HCT116 (cell line): ENCODE results near the gene DLL1. TPM values are rescaled to one million over a fixed set of nuclear protein-coding genes. Genes with fewer than 3 reads are reported as not detected.

ENCODE experiments used
- ATAC-seq: fragments of 200-7000 bp; cut with Tn5 transposase; 2 replicates; pipeline ENCODE4 v1.9.1; 2020; ENCODE audit warnings: mild to moderate bottlenecking, moderate library complexity
- BruUV-seq: library from RNA; stranded (reverse); fragments of 400-500 nt; replicated peaks from 2 replicates; lab custom pipeline; 2021; lab: Mats Ljungman, UMichigan
- CTCF ChIA-PET: fragments of 300-600 bp; sonication (Branson Sonifier 250); formaldehyde crosslinking; loops from one replicate; lab custom pipeline; 2021; ENCODE audit warnings: antibody characterized with exemption; lab: Charles Lee
- POLR2A ChIA-PET: fragments of 300-600, 350-600 bp; sonication (Branson Sonifier 250); formaldehyde crosslinking; loops from one replicate; lab custom pipeline; 2021; ENCODE audit warnings: antibody characterized with exemption; lab: Charles Lee
- RAD21 ChIA-PET, 2 experiments: fragments of 300-600 bp; sonication (Branson Sonifier 250); formaldehyde crosslinking; loops; one replicate each; lab custom pipeline; 2023; ENCODE audit warnings: low total read pairs in 2 of 2; ENCODE audit not compliant: uncharacterized antibody in 2 of 2, unreplicated experiment in 2 of 2, low non-redundant PET in 1 of 2; lab: Charles Lee
- DNase-seq: peaks from one replicate; pipeline ENCODE4 v3.0.0-alpha.2; 2010; ENCODE audit warnings: low read depth, low spot score
- H2AFZ ChIP-seq: fragments of 200-600 bp; shearing (Covaris generic), sonication (generic); 2 replicates; pipeline ENCODE4 v1.6.1; 2017; ENCODE audit warnings: low read depth, mixed run types, mixed read lengths, antibody characterized with exemption, low read length; ENCODE audit not compliant: poor library complexity, severe bottlenecking
- H3K27ac ChIP-seq: 2 replicates; pipeline ENCODE4 v1.5.1; 2012; ENCODE audit warnings: low read depth, low read length
- H3K27me3 ChIP-seq: fragments of 200-600 bp; sonication (generic); 2 replicates; pipeline ENCODE4 v1.6.1; 2016; ENCODE audit warnings: mixed run types, low read length, mixed read lengths; ENCODE audit not compliant: insufficient read depth
- H3K36me3 ChIP-seq, 2 experiments: fragments of 200-500 bp in 1 of 2; fragments of 200-600 bp in 1 of 2; sonication (Bioruptor generic) in 1 of 2; sonication (generic) in 1 of 2; 2 replicates each; pipeline versions ENCODE4 v1.5.1 to v1.6.1; 2014 to 2016; ENCODE audit warnings: low read length in 2 of 2, inconsistent platforms in 1 of 2, mixed read lengths in 1 of 2, mixed run types in 1 of 2; ENCODE audit not compliant: insufficient read depth in 2 of 2, control insufficient read depth in 1 of 2
- H3K4me1 ChIP-seq, 2 experiments: fragments of 200-600 bp in 1 of 2; sonication (generic) in 1 of 2; 2 replicates each; pipeline versions ENCODE4 v1.5.1 to v1.6.1; 2012 to 2017; ENCODE audit warnings: low read length in 2 of 2, inconsistent platforms in 1 of 2, mild to moderate bottlenecking in 1 of 2, mixed read lengths in 1 of 2, mixed run types in 1 of 2, moderate library complexity in 1 of 2; ENCODE audit not compliant: insufficient read depth in 2 of 2, control insufficient read depth in 1 of 2
- H3K4me2 ChIP-seq: fragments of 200-600 bp; sonication (generic); 2 replicates; pipeline ENCODE4 v1.6.1; 2017; ENCODE audit warnings: mixed run types, low read length, mixed read lengths
- H3K4me3 ChIP-seq, 2 experiments: fragments of 200-600 bp in 1 of 2; sonication (generic) in 1 of 2; replicated peaks in 1 of 2; 2 replicates each; pipeline ENCODE4 v1.5.1; 2011 to 2016; ENCODE audit warnings: low read length in 2 of 2, control low read depth in 1 of 2, low read depth in 1 of 2, mild to moderate bottlenecking in 1 of 2, mixed read lengths in 1 of 2, mixed run types in 1 of 2
- H3K79me2 ChIP-seq: fragments of 200-600 bp; sonication (generic); 2 replicates; pipeline ENCODE4 v1.6.1; 2017; ENCODE audit warnings: mild to moderate bottlenecking, mixed run types, low read length, moderate library complexity, mixed read lengths; ENCODE audit not compliant: insufficient read depth
- H3K9ac ChIP-seq: fragments of 200-600 bp; sonication (generic); 2 replicates; pipeline ENCODE4 v1.6.1; 2016; ENCODE audit warnings: low read length, mixed read lengths
- H3K9me2 ChIP-seq: fragments of 200-600 bp; sonication (generic), shearing (Covaris generic); 2 replicates; pipeline ENCODE4 v1.6.1; 2017; ENCODE audit warnings: mixed run types, mild to moderate bottlenecking, moderate library complexity; ENCODE audit not compliant: insufficient read depth
- H3K9me3 ChIP-seq, 2 experiments: fragments of 200-500 bp in 1 of 2; fragments of 200-600 bp in 1 of 2; sonication (Bioruptor generic) in 1 of 2; sonication (generic) in 1 of 2; 2 replicates each; pipeline ENCODE4 v1.6.1; 2014 to 2017; ENCODE audit warnings: low read length in 2 of 2, mixed read lengths in 2 of 2, inconsistent platforms in 1 of 2, low read depth in 1 of 2, mild to moderate bottlenecking in 1 of 2, mixed run types in 1 of 2, moderate library complexity in 1 of 2; ENCODE audit not compliant: control insufficient read depth in 1 of 2, insufficient read depth in 1 of 2
- H4K20me1 ChIP-seq: fragments of 200-600 bp; sonication (generic), shearing (Covaris generic); 2 replicates; pipeline ENCODE4 v1.6.1; 2017; ENCODE audit warnings: mixed run types, mild to moderate bottlenecking, moderate library complexity; ENCODE audit not compliant: insufficient read depth
- ATF3 ChIP-seq: IDR thresholded peaks from 2 replicates; pipeline ENCODE4 v1.6.1; 2012
- ELF1 ChIP-seq: IDR thresholded peaks from 2 replicates; pipeline ENCODE4 v1.6.1; 2012; ENCODE audit warnings: low read depth, borderline replicate concordance
- EZH2phosphoT487 ChIP-seq: fragments of 200-600 bp; IDR thresholded peaks from 2 replicates; pipeline ENCODE4 v1.6.1; 2018; ENCODE audit warnings: antibody characterized with exemption, borderline replicate concordance
- FOSL1 ChIP-seq: IDR thresholded peaks from 2 replicates; pipeline ENCODE4 v1.6.1; 2012; ENCODE audit warnings: low read depth
- POLR2A ChIP-seq: IDR thresholded peaks from 2 replicates; pipeline ENCODE4 v1.7.0; 2011; ENCODE audit warnings: borderline replicate concordance; ENCODE audit not compliant: insufficient read depth, insufficient read length; ENCODE audit errors: extremely low read depth
- POLR2AphosphoS5 ChIP-seq: IDR thresholded peaks from 2 replicates; pipeline ENCODE4 v1.6.1; 2011; ENCODE audit warnings: mild to moderate bottlenecking, low read depth, low read length, moderate library complexity
- RAD21 ChIP-seq: IDR thresholded peaks from 2 replicates; pipeline ENCODE4 v1.6.1; 2012; ENCODE audit warnings: low read depth, mild to moderate bottlenecking
- ZBTB33 ChIP-seq: IDR thresholded peaks from 2 replicates; pipeline ENCODE4 v1.6.1; 2011; ENCODE audit warnings: mild to moderate bottlenecking, low read length, moderate library complexity; ENCODE audit not compliant: insufficient replicate concordance; ENCODE audit errors: extremely low read depth
- intact Hi-C: fragments of 100-400 bp; cut with micrococcal nuclease; formaldehyde crosslinking; loops from 2 replicates; pipeline ENCODE4 v1.10.0; 2022
- total RNA-seq: library from RNA; stranded (reverse); gene quantifications from one replicate; pipeline ENCODE4 v1.2.1, GENCODE V29; 2021; ENCODE audit not compliant: unreplicated experiment

DLL1 gene
- total RNA-seq, 1 experiment from 2014 or later = 5.3 TPM

- no peak for DNase-seq
- Histone ChIP-seq H3K27me3 (no peaks in the 10 kb centered on the region), H3K9me2 (no peaks in the 10 kb centered on the region), H4K20me1 (no peaks in the 10 kb centered on the region), H3K4me3 (no peak overlapping the region), H2AFZ (no peak overlapping the region), H3K4me1 (no peaks in the 10 kb centered on the region), H3K4me2 (no peak overlapping the region), H3K27ac (no peak overlapping the region), H3K79me2 (no peaks in the 10 kb centered on the region), H3K9ac (no peak overlapping the region), H3K9me3 (no peaks in the 10 kb centered on the region), H3K36me3 (no peaks in the 10 kb centered on the region)
- POLR2A ChIA-PET = no interaction called here
- BruUV-seq = no TSS peak
- intact Hi-C loops = no loop called here
- no peak for ATAC-seq
- RAD21 ChIA-PET = no interaction called here
- CTCF ChIA-PET = no interaction called here
- TF ChIP-seq ZBTB33 = no peak
- no peak for TF ChIP-seq ELF1
- TF ChIP-seq POLR2A = no peak
- no peak for TF ChIP-seq RAD21
- TF ChIP-seq FOSL1 = no peak
- TF ChIP-seq POLR2AphosphoS5 = no peak
- TF ChIP-seq EZH2phosphoT487 = no peak
- no peak for TF ChIP-seq ATF3
Observed at GRCh38 chr6:170247178-170247701, 43.6 kb downstream of the DLL1 start.
